ENCODE results near the gene C12orf60. TPM values are rescaled to one million over a fixed set of nuclear protein-coding genes. Genes with fewer than 3 reads are reported as not detected.

The C12orf60 gene
- total and polyA plus RNA-seq, 3 experiments from 2014 or later: 0.95 to 3.1 (median 3.1) TPM

DNA sequence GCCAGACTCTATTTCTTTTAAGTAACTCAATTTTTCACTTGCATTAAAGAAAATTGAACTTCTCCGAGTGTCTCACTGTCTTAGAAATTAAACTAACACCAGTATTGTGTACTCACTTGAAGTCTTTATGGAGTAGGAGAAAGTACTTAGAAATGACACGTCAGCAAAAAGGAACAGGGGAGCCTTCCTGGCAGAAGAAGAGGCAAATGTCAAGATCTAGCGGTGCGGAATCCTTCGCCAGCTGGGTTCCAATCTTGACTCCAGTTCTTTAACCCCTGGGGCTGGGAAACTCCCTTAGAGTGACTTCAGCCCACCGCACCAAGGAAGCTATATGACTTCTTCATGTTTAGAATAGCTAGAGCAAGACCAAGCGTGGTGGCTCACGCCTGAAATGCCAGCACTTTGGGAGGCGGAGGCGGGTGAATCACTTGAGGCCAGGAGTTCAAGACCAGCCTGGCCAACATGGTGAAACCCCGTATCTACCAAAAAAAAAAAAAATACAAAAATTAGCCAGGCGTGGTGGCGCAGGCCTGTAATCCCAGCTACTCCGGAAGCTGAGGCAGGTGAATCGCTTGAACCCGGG is 34.6 kb upstream of the C12orf60 start:
- peak in 2 of 5 donors; percentile 33 to 51 for DNase-seq
- peaks cover 51 to 75% (median 66%) of the 10 kb centered on the region in 3 donors for H3K4me1 Mint-ChIP-seq
- ChIA-PET POLR2A (interaction anchor here (0.7 to 7.3 kb wide), 5 partner anchors 13 to 352 kb away, joined by 3 to 128 read pairs (median 8); partner anchors contain the start of genes C12orf60 and WBP11), CTCF (interaction anchor here (0.5 to 3.2 kb wide), 16 partner anchors 13 to 228 kb away, joined by 3 to 45 read pairs (median 5); partner anchors contain the start of genes ARHGDIB, C12orf60 and WBP11)
- peaks cover 17 to 61% (median 34%) of the 10 kb centered on the region in 3 donors for H3K36me3 Mint-ChIP-seq
- H3K27me3 ChIP-seq (ENCODE audit: insufficient read depth, low read length, poor library complexity, severe bottlenecking): no peaks in the 10 kb centered on the region
- peak overlapping the region; percentile 95 for H3K4me3 ChIP-seq (ENCODE audit: low read length)
- H3K27me3 Mint-ChIP-seq: peaks cover 0 to 15% of the 10 kb centered on the region in 2 donors
- H3K9me3 ChIP-seq (ENCODE audit: low read length): peaks cover 5% of the 10 kb centered on the region
- peak overlapping the region; percentile 99 for H3K27ac ChIP-seq (ENCODE audit: low read depth, low read length)
- H3K36me3 ChIP-seq (ENCODE audit: insufficient read depth, low read length): peaks cover 4% of the 10 kb centered on the region
- peak overlapping the region; percentile 99 to 100 (median 100) for H3K27ac Mint-ChIP-seq
- H3K4me3 Mint-ChIP-seq: peak overlapping the region; percentile 94 to 100 (median 98)
- H3K9me3 Mint-ChIP-seq: peaks cover 14 to 23% (median 18%) of the 10 kb centered on the region in 5 donors
- H3K4me1 ChIP-seq (ENCODE audit: insufficient read depth, low read length): peaks cover 42% of the 10 kb centered on the region

DNA sequence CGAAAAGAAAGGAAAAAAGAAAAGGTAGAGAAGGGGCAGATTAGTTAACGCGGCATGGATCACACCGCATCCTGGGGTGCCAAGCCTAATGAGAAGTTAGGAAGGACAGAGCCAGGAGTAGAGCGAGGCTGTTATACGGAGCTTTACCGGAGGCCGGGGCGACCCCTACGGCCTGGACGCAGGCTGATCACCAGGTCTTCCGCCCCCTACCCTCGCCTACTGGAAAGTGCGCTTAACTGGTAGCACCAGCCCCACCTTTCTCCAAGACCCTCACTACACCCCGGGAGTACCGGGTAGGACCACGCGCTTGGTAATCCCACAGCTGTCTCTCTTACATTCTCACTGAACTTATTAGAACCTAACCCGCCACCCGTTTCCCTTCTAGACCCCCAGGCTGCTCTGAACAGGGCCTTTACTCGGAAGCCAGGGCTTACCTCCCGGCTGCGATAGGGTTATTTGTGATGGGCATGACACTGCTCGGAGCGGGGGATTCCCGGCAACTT is 34.0 kb upstream of the C12orf60 start:
- DNase-seq: no peak
- peaks cover 43% of the 10 kb centered on the region for H3K4me1 ChIP-seq (ENCODE audit: insufficient read depth, low read length)
- Mint-ChIP-seq H3K4me3 (peak overlapping the region; percentile 94 to 100 (median 98)), H3K27me3 (peaks cover 0 to 15% of the 10 kb centered on the region in 2 donors), H3K27ac (peak overlapping the region; percentile 99 to 100 (median 100)), H3K36me3 (peaks cover 16 to 66% (median 32%) of the 10 kb centered on the region in 3 donors), H3K4me1 (peaks cover 56 to 79% (median 69%) of the 10 kb centered on the region in 3 donors), H3K9me3 (peaks cover 14 to 23% (median 18%) of the 10 kb centered on the region in 5 donors)
- peaks cover 4% of the 10 kb centered on the region for H3K36me3 ChIP-seq (ENCODE audit: insufficient read depth, low read length)
- peak overlapping the region; percentile 99 for H3K27ac ChIP-seq (ENCODE audit: low read depth, low read length)
- H3K9me3 ChIP-seq (ENCODE audit: low read length): peaks cover 5% of the 10 kb centered on the region
- CTCF ChIA-PET: interaction anchor here (0.5 to 3.2 kb wide), 22 partner anchors 12 to 228 kb away, joined by 3 to 45 read pairs (median 4); partner anchors contain the start of genes ARHGDIB, C12orf60 and WBP11
- peak overlapping the region; percentile 95 for H3K4me3 ChIP-seq (ENCODE audit: low read length)
- POLR2A ChIA-PET: interaction anchor here (0.7 to 7.3 kb wide), 11 partner anchors 12 to 531 kb away, joined by 3 to 128 read pairs (median 5); partner anchors contain the start of genes ATF7IP, C12orf60 and WBP11
- no peaks in the 10 kb centered on the region for H3K27me3 ChIP-seq (ENCODE audit: insufficient read depth, low read length, poor library complexity, severe bottlenecking)

DNA sequence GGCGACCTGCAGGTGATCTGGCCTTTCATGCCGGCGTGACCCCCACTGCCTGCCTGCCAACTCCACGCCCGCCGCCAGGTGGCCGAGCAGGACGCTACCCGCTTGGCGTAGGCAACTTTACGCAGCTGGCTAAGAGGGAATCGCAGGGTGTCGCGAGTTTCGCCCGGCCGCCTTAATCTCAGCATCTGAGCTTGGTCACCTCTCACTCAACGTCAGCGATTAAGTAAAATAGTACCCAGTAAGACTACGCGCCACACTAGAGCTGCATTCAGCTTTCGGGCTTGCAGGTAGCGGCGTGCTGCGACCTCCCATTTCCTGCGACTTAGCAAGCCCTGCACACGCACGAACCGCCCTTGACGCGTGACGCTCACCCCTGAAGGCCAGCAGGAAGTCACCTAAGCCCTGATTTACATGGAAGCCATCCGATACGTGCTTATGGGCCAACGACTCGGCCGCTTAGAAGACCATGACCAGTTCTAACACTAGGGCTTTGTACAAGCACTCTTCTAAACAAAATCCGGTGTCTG is 33.4 kb upstream of the C12orf60 start:
- peak overlapping the region; percentile 99 to 100 (median 100) for H3K27ac Mint-ChIP-seq
- H3K4me3 ChIP-seq (ENCODE audit: low read length): peak overlapping the region; percentile 95
- peak overlapping the region; percentile 99 for H3K27ac ChIP-seq (ENCODE audit: low read depth, low read length)
- peaks cover 5% of the 10 kb centered on the region for H3K9me3 ChIP-seq (ENCODE audit: low read length)
- DNase-seq: peak; percentile 85 to 91 (median 89)
- CTCF ChIA-PET: interaction anchor here (0.7 to 3.2 kb wide), 26 partner anchors 12 to 405 kb away, joined by 3 to 45 read pairs (median 4); partner anchors contain the start of genes ARHGDIB, ATF7IP, C12orf60 and WBP11
- H3K27me3 ChIP-seq (ENCODE audit: insufficient read depth, low read length, poor library complexity, severe bottlenecking): no peaks in the 10 kb centered on the region
- peaks cover 0 to 15% of the 10 kb centered on the region in 2 donors for H3K27me3 Mint-ChIP-seq
- H3K36me3 ChIP-seq (ENCODE audit: insufficient read depth, low read length): peaks cover 4% of the 10 kb centered on the region
- POLR2A ChIA-PET: interaction anchor here (1.0 to 7.3 kb wide), 15 partner anchors 12 to 532 kb away, joined by 3 to 128 read pairs (median 5); partner anchors contain the start of genes ARHGDIB, ATF7IP, C12orf60 and WBP11
- H3K4me1 ChIP-seq (ENCODE audit: insufficient read depth, low read length): peaks cover 43% of the 10 kb centered on the region
- H3K4me1 Mint-ChIP-seq: peaks cover 59 to 80% (median 68%) of the 10 kb centered on the region in 3 donors
- peaks cover 14 to 20% (median 17%) of the 10 kb centered on the region in 5 donors for H3K9me3 Mint-ChIP-seq
- H3K36me3 Mint-ChIP-seq: peaks cover 16 to 65% (median 28%) of the 10 kb centered on the region in 3 donors
- peak overlapping the region; percentile 94 to 100 (median 98) for H3K4me3 Mint-ChIP-seq

DNA sequence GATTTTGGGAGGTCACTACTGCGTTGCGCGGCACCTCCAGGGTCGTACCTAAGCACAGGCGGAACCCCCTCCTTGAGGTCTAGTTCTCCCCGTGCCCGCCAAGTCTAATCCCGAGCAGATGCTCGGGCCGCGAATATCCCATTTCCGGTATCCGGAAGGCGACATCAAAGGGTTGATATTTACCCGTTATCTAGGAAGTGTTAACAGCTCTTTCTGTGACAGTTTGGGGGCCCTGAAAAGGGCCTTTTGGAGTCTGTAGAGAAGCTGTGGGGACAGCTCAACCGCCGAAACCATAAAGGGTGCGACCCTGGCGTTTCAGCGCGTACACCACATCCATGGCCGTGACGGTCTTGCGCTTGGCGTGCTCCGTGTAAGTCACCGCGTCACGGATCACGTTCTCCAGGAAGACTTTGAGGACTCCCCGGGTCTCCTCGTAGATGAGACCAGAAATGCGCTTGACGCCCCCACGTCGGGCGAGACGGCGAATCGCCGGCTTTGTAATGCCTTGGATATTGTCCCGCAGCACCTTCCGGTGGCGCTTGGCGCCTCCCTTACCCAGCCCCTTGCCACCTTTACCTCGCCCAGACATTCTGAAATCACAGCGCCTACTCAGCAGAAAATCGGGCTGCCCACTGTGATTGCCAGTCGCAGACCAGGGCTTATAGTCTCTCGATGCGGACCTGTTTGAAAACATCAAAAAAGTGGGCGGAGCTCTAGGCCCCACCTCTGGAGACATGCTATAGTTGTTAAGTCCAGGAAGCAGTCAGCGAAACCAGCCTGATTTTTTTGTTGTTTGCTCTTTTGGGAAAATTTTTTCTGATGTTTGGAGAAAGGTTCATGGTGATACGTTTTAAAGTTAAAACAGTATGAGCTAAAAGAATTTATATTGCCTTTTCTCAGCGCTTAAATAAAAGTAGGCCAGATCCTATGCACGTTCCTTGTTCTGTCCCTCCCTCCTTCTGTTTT is 32.7 kb upstream of the C12orf60 start:
- ChIA-PET POLR2A (interaction anchor here (0.7 to 7.3 kb wide), 23 partner anchors 11 to 776 kb away, joined by 3 to 128 read pairs (median 5); partner anchors contain the start of genes ARHGDIB, ATF7IP, C12orf60 and WBP11), CTCF (interaction anchor here (0.7 to 3.2 kb wide), 27 partner anchors 11 to 513 kb away, joined by 3 to 45 read pairs (median 4); partner anchors contain the start of genes ARHGDIB, ATF7IP, C12orf60 and WBP11)
- peak overlapping the region; percentile 99 for H3K27ac ChIP-seq (ENCODE audit: low read depth, low read length)
- Mint-ChIP-seq H3K4me3 (peak overlapping the region; percentile 94 to 100 (median 98)), H3K27ac (peak overlapping the region; percentile 99 to 100 (median 100)), H3K9me3 (peaks cover 10 to 14% (median 11%) of the 10 kb centered on the region in 5 donors), H3K4me1 (peaks cover 62 to 80% (median 69%) of the 10 kb centered on the region in 3 donors), H3K36me3 (peaks cover 15 to 60% (median 20%) of the 10 kb centered on the region in 3 donors), H3K27me3 (peaks cover 0 to 15% of the 10 kb centered on the region in 2 donors)
- no peaks in the 10 kb centered on the region for H3K27me3 ChIP-seq (ENCODE audit: insufficient read depth, low read length, poor library complexity, severe bottlenecking)
- H3K9me3 ChIP-seq (ENCODE audit: low read length): no peaks in the 10 kb centered on the region
- peak; percentile 78 to 96 (median 92) for DNase-seq
- H3K4me3 ChIP-seq (ENCODE audit: low read length): peak overlapping the region; percentile 95
- H3K4me1 ChIP-seq (ENCODE audit: insufficient read depth, low read length): peaks cover 50% of the 10 kb centered on the region
- H3K36me3 ChIP-seq (ENCODE audit: insufficient read depth, low read length): peaks cover 4% of the 10 kb centered on the region

DNA sequence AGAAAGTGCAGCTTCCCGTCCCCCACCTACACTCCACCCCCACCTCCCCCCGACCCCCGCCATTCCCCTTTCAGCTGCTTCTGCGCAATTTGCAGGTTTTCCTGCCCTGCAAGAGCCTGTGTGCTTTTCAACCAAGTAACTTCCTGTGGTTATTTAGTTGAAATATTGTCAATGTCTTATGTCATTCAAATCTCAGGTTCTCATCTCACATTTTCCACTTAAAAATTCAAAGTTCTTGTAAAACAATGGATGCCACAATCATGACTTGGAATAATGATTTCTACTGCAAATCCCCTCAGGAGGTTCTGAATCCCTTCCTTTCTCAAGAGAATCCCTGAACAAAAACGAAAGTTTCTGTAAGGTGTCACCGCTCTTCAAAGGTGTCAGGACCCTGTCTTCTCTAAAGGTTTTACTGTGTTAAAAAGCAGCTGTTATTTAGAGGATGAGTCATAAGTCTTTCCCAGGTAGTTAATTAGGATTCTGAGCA is 31.8 kb upstream of the C12orf60 start:
- Histone ChIP-seq H3K27ac (ENCODE audit: low read depth, low read length) (peak overlapping the region; percentile 99), H3K4me1 (ENCODE audit: insufficient read depth, low read length) (peaks cover 53% of the 10 kb centered on the region), H3K36me3 (ENCODE audit: insufficient read depth, low read length) (peaks cover 4% of the 10 kb centered on the region), H3K27me3 (ENCODE audit: insufficient read depth, low read length, poor library complexity, severe bottlenecking) (no peaks in the 10 kb centered on the region), H3K4me3 (ENCODE audit: low read length) (peak overlapping the region; percentile 95), H3K9me3 (ENCODE audit: low read length) (no peaks in the 10 kb centered on the region)
- Mint-ChIP-seq H3K36me3 (peaks cover 9 to 53% (median 13%) of the 10 kb centered on the region in 3 donors), H3K4me3 (peak overlapping the region; percentile 94 to 100 (median 98)), H3K27me3 (peaks cover 0 to 15% of the 10 kb centered on the region in 2 donors), H3K4me1 (peaks cover 67 to 83% (median 73%) of the 10 kb centered on the region in 3 donors), H3K9me3 (peaks cover 4 to 10% (median 8%) of the 10 kb centered on the region in 5 donors), H3K27ac (peak overlapping the region; percentile 85 to 100 (median 100))
- CTCF ChIA-PET: interaction anchor here (1.0 to 4.8 kb wide), 12 partner anchors 10 to 514 kb away, joined by 3 to 45 read pairs (median 6); partner anchors contain the start of genes ATF7IP, C12orf60 and WBP11
- peak; percentile 21 to 78 (median 71) for DNase-seq
- POLR2A ChIA-PET: interaction anchor here (0.7 to 7.3 kb wide), 15 partner anchors 10 to 775 kb away, joined by 3 to 128 read pairs (median 4); partner anchors contain the start of genes ARHGDIB, ATF7IP, C12orf60 and WBP11

DNA sequence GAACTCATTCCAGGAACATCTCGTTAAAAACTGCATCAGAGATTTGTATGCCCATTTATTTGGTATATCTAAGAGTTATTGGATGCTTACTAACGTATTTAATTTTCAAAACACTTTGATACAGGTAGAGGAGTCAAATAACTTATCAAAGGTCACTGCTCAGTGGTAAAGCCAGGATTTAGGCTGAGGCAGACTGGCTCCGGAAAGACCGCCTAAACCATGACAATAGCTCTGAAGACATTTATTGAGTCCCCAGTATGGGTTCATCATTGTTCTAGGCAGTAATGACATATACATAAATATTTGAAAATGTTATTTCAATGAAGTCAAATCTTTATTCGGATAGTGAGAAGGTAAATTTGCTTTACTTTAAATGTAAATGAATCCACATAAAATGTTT is 30.5 kb upstream of the C12orf60 start:
- Mint-ChIP-seq H3K27me3 (peaks cover 0 to 15% of the 10 kb centered on the region in 2 donors), H3K27ac (peak overlapping the region in 3 of 8 donors; percentile 24 to 96 (median 47)), H3K9me3 (no peaks in the 10 kb centered on the region), H3K36me3 (peaks cover under 1 to 40% (median 4%) of the 10 kb centered on the region in 3 donors), H3K4me1 (peaks cover 56 to 73% (median 63%) of the 10 kb centered on the region in 3 donors), H3K4me3 (peak overlapping the region; percentile 95 to 100 (median 97))
- no peak for DNase-seq
- ChIA-PET CTCF (interaction anchor here (0.7 to 4.8 kb wide), 5 partner anchors 9 to 407 kb away, joined by 3 to 28 read pairs (median 4); partner anchors contain the start of genes ATF7IP, C12orf60 and WBP11), POLR2A (interaction anchor here (0.6 to 7.3 kb wide), 7 partner anchors 17 to 377 kb away, joined by 3 to 128 read pairs (median 5); partner anchors contain the start of genes C12orf60 and WBP11)
- H3K4me1 ChIP-seq (ENCODE audit: insufficient read depth, low read length): peaks cover 44% of the 10 kb centered on the region
- H3K27me3 ChIP-seq (ENCODE audit: insufficient read depth, low read length, poor library complexity, severe bottlenecking): no peaks in the 10 kb centered on the region
- H3K27ac ChIP-seq (ENCODE audit: low read depth, low read length): no peak overlapping the region
- H3K4me3 ChIP-seq (ENCODE audit: low read length): no peak overlapping the region
- no peaks in the 10 kb centered on the region for H3K36me3 ChIP-seq (ENCODE audit: insufficient read depth, low read length)
- H3K9me3 ChIP-seq (ENCODE audit: low read length): no peaks in the 10 kb centered on the region

All from CD8-positive, alpha-beta memory T cell (primary cell).